ENCODE results near the gene FGFR3. TPM values are rescaled to one million over a fixed set of nuclear protein-coding genes. Genes with fewer than 3 reads are reported as not detected.

The FGFR3 gene
- total RNA-seq, 4 donors from 2014 or later = 1.3 to 3.5 (median 2.6) TPM

DNA sequence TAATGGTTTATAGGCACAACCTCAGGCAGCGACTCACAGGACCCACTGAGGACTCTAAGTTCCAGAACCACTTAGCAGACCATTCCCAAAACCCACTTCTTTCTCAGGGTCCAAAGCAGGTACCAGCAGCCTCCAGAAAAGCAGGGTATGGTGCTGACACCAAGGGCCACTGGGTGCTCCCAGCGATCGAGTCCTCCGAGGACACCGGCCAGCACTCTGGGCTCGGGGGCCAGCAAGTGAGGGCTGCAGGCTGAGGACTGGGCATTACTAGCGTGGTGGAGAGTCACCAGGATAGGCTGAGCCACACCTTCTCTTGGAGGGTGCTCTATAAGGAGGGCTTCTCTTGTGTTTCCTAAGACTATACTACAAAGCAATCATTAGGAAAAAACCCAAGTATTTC is 43.6 kb downstream of the FGFR3 start:
- no peak for ATAC-seq (ENCODE audit: low FRiP score)
- DNase-seq (ENCODE audit: low spot score) = no peak
- TF ChIP-seq CTCF (IDR thresholded peaks at IDR 0.05) = no peak

DNA sequence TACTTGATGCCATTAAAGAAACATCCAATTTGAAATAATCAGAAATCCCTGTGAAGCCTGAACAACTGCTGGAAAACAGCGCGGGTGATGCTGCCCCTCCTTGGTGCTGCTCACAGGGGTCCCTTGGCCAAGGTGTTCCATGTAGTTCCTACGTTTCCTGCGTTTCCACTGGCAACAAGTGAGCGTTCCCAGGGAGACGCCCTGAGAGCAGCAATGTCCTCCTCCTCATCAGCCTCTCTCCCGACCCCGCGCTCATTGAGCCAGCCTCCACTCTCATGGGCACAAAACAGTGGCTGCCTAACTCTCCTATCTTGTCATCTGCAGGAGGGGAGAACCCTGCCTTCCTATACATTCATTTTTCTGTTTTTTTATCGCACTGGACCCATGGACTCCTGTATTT is 44.0 kb downstream of the FGFR3 start:
- DNase-seq (ENCODE audit: low spot score) (no peak), ATAC-seq (ENCODE audit: low FRiP score) (no peak)
- TF ChIP-seq CTCF (IDR thresholded peaks at IDR 0.05) = no peak

DNA sequence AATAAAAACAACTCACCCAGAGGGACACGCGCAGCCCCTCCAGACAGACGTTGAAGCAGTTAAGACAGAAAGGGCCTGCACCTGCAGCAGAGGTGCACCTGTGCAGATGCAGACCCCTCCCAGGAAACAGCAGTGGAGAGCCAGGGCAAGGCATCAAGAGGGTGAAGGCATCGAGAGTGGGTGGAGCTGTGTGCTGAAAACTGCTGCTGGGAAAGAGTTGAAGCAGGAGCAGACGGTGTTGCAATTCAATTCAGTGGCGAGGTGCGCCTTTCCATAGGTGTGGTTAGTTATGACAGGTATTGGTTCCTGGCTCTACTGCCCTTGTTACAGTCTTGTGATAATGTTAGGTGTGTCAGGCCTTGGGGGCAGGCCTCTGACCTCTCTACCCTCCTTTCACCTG is 46.2 kb downstream of the FGFR3 start:
- DNase-seq (ENCODE audit: low spot score) (no peak), ATAC-seq (ENCODE audit: low FRiP score) (no peak)
- TF ChIP-seq CTCF (IDR thresholded peaks at IDR 0.05) = no peak

- ATAC-seq (ENCODE audit: low FRiP score) = no peak
Measured at GRCh38 chr4:1841201-1841886, 48.3 kb downstream of the FGFR3 start.

GRCh38 chr4:1841887-1842210 is 48.8 kb downstream of the FGFR3 start:
- ATAC-seq (ENCODE audit: low FRiP score) (no peak), DNase-seq (ENCODE audit: low spot score) (no peak)
- no peak for TF ChIP-seq CTCF (IDR thresholded peaks at IDR 0.05)

More at GRCh38 chr4:1841201-1841886, 48.3 kb downstream of the FGFR3 start:
- TF ChIP-seq CTCF (IDR thresholded peaks at IDR 0.05) = no peak
- no peak for DNase-seq (ENCODE audit: low spot score)

DNA sequence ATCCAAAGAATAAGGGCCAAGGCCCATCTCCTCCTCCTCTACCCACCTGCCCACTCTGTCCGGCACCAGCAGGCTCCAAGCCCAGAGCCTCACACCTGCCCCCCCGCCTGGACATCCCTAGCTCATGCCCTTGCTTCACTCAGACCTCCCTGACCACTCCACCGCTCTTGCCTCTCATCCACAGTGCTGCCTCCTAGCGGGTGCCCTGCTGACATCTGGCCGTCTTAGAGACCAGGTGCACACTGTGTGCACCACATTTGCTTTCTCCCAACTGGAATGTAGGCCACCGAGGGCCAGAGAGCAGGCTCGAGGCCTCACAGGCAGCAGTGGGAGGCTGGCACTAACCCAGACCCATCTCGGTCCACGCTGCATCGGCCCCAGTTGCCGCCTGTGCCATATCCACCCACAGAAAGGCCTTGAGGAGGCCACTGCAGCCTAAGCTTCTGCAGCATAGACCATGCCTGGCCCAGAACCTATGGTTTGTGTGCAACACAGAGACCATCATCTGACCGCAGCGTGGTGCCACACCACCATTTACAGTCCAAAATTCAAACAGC is 49.3 kb downstream of the FGFR3 start:
- no peak for DNase-seq (ENCODE audit: low spot score)
- TF ChIP-seq CTCF (IDR thresholded peaks at IDR 0.05) = no peak
- ATAC-seq (ENCODE audit: low FRiP score) = no peak

GRCh38 chr4:1842993-1843448 is 49.9 kb downstream of the FGFR3 start:
- TF ChIP-seq CTCF (IDR thresholded peaks at IDR 0.05) = no peak
- DNase-seq (ENCODE audit: low spot score) = no peak
- ATAC-seq (ENCODE audit: low FRiP score) = no peak
